Measurements from ENCODE around the gene SCAANT1.

DNA sequence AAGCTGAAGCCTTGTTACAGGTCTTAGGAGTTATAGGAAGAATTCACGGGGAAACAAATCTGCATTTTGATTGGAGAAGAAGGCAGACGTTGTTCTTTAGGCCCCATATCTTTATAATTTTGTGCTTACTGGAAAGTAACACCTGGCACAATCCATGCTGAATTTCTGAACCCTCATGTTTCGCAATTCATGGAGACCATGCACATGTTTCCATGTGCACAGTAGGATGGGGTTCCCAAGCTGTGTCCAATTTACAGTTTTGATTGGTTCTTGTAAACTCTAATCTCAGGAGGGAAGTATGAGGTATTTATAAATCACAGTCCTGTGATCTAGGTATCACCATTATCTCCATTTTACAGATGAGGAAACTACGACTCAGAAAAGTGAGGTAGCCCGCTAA, 7.8 kb upstream of the SCAANT1 start:
- TF ChIP-seq, protein P1, sequence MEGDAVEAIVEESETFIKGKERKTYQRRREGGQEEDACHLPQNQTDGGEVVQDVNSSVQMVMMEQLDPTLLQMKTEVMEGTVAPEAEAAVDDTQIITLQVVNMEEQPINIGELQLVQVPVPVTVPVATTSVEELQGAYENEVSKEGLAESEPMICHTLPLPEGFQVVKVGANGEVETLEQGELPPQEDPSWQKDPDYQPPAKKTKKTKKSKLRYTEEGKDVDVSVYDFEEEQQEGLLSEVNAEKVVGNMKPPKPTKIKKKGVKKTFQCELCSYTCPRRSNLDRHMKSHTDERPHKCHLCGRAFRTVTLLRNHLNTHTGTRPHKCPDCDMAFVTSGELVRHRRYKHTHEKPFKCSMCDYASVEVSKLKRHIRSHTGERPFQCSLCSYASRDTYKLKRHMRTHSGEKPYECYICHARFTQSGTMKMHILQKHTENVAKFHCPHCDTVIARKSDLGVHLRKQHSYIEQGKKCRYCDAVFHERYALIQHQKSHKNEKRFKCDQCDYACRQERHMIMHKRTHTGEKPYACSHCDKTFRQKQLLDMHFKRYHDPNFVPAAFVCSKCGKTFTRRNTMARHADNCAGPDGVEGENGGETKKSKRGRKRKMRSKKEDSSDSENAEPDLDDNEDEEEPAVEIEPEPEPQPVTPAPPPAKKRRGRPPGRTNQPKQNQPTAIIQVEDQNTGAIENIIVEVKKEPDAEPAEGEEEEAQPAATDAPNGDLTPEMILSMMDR (IDR thresholded peaks at IDR 0.05): no peak
- no peak for TF ChIP-seq POLR2A (IDR thresholded peaks at IDR 0.05)
